GM19351 (cell line): ENCODE results near the gene PITHD1.
A peak's percentile ranks its signal among the peaks of the same experiment; 100 is the strongest.
"Not testable (repeated sequence)": the region's sequence is repeated elsewhere in the genome, so short reads cannot be mapped to it uniquely, and the experiment has no call there.

Source experiments
- ATAC-seq: cut with Tn5 transposase; IDR thresholded peaks from one replicate; pipeline ENCODE4 v1.9.1; 2021; ENCODE audit warnings: mild to moderate bottlenecking, moderate library complexity; ENCODE audit not compliant: unreplicated experiment

Gene PITHD1

GRCh38 chr1:23777979-23778814 is at the start of gene PITHD1:
Gene PITHD1 (plus strand): TSS chr1:23778418. CDS start chr1:23778516, 98 bp downstream.
- ATAC-seq: peak; percentile 73

GRCh38 chr1:23732363-23733224 is 45.6 kb upstream of the PITHD1 start:
- ATAC-seq: no peak

DNA sequence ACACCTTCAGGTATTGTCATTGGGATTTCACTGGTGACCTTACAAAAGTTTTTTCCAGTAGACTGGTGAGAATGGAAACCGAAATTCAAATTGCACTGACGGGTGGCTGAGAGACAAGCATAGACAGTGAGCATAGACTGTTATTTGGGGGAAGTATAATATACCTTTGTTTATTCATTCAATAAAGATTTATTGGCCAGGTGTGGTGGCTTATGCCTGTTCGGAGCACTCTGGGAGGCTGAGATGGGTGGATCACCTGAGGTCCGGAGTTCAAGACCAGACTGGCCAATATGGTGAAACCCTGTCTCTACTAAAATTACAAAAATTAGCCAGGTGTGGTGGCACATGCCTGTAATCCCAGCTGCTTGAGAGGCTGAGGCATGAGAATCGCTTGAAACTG is 44.9 kb upstream of the PITHD1 start:
- not testable (repeated sequence) for ATAC-seq

DNA sequence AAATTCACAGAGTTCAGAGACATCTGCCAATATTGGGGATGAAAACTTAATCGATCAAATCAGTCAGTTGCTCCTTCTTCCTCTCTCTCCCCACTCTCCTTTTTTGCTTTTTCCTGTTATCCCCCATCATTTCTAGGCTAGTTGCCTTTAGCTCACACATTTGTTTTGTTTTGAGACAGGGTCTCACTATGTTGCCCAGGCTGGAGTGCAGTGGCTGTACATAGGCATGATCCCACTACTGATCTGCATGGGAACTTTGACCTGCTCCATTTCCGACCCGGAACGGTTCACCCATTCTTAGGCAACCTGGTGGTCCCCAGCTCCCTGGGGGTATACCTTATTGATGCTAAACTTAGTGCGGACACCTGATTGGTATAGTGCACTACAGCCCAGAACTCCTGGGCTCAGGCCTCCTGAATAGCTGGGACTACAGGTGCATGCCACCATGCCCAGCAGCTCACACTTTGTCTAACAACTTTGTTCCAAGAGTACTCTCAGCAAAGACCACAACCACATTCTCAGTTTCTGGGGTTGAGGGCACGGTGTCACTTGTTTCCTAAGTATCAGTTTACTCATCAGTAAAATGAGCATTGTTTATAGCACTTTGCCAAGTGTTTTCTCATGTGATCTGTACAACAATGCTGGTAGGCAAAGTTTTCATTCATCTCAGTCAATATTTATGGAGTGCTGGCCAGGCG is 41.6 kb upstream of the PITHD1 start:
- ATAC-seq: no peak

DNA sequence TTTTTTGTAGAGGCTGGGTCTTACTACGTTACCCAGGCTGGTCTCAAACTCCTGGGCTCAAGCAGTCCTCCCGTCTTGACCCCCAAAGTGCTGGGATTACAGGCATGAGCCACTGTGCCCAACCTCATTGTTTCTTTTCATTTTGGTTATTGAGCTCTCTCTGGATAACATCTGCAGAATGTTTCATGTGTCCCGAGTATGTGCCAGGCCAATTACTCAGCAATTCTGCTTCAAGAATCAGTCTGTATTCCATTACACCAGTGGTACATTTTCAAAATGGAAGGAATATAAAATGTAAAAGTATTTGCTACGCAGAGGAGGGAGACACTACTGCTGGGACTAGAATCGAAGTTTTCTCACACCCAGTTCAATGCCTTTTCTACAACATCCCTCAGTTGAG is 36.6 kb upstream of the PITHD1 start:
- no peak for ATAC-seq

DNA sequence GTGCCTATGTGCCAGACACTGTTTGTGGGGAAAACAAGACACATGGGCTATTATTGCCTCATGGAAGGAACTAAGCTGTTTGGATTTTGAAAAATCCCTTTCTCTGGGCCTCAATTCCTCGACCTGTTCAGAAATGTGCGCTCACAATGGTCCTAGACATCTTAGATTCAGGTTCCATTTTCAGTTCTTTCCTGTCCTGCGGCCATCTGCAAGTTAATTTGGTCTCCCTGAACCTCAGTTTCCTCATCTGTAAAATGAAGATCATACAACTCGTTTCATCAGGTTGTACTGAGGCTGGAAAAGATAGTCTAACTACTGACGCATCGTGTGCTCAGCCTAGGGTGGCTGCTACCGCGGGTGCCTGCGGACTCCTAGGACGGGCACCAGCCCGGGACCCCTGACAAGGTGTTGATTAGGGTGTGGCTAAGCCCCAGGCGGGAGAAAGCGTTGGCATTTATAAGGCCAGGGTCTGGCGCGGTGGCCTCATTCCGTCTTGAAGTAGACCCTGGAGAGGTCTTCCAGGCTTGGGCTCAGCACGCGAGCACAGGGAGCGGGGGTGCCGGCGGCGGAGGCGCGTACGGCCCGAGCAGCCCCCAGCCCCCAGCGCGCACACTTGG is 35.4 kb upstream of the PITHD1 start:
- peak; percentile 20 for ATAC-seq

GRCh38 chr1:23743287-23744152 is 34.7 kb upstream of the PITHD1 start, which contains the start of gene ELOA:
Gene ELOA (plus strand): TSS chr1:23743471. CDS start chr1:23743504, 33 bp downstream.
- ATAC-seq: peak; percentile 74

GRCh38 chr1:23745515-23745914 is 32.7 kb upstream of the PITHD1 start:
- ATAC-seq: no peak

- no peak for ATAC-seq
Observed at GRCh38 chr1:23748016-23748415, 30.2 kb upstream of the PITHD1 start.

DNA sequence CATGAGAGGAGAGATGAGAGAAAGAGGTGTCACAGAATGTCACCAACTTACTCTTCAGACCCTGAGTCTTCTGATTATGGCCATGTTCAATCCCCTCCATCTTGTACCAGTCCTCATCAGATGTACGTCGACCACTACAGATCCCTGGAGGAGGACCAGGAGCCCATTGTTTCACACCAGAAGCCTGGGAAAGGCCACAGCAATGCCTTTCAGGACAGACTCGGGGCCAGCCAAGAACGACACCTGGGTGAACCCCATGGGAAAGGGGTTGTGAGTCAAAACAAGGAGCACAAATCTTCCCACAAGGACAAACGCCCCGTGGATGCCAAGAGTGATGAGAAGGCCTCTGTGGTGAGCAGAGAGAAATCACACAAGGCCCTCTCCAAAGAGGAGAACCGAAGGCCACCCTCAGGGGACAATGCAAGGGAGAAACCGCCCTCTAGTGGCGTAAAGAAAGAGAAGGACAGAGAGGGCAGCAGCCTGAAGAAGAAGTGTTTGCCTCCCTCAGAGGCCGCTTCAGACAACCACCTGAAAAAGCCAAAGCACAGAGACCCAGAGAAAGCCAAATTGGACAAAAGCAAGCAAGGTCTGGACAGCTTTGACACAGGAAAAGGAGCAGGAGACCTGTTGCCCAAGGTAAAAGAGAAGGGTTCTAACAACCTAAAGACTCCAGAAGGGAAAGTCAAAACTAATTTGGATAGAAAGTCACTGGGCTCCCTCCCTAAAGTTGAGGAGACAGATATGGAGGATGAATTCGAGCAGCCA is 27.0 kb upstream of the PITHD1 start:
- no peak for ATAC-seq

DNA sequence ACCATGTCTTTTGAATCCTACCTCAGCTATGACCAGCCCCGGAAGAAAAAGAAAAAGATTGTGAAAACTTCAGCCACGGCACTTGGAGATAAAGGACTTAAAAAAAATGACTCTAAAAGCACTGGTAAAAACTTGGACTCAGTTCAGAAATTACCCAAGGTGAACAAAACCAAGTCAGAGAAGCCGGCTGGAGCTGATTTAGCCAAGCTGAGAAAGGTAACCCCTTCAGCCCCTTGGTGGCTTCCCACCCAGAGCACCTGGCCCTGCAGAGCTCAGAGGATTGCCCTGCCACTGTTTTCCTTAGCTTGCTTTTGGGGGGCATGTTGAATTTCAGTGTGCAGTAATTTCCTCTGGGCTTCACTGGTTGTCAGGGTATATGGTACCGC is 26.4 kb upstream of the PITHD1 start:
- no peak for ATAC-seq

- ATAC-seq: no peak
Observed at GRCh38 chr1:23752909-23753308, 25.3 kb upstream of the PITHD1 start.

- ATAC-seq: no peak
Observed at GRCh38 chr1:23756676-23757075, 21.5 kb upstream of the PITHD1 start.

- no peak for ATAC-seq
Observed at GRCh38 chr1:23757812-23758211, 20.4 kb upstream of the PITHD1 start.

GRCh38 chr1:23759277-23759676 is 18.9 kb upstream of the PITHD1 start:
- ATAC-seq: no peak

- ATAC-seq: no peak
Observed at GRCh38 chr1:23763041-23763577, 15.1 kb upstream of the PITHD1 start.

- no peak for ATAC-seq
Observed at GRCh38 chr1:23768733-23769132, 9.5 kb upstream of the PITHD1 start.

- no peak for ATAC-seq
Observed at GRCh38 chr1:23772049-23772853, 6.0 kb upstream of the PITHD1 start.
